Measurements from ENCODE around the gene CEP112.

DNA sequence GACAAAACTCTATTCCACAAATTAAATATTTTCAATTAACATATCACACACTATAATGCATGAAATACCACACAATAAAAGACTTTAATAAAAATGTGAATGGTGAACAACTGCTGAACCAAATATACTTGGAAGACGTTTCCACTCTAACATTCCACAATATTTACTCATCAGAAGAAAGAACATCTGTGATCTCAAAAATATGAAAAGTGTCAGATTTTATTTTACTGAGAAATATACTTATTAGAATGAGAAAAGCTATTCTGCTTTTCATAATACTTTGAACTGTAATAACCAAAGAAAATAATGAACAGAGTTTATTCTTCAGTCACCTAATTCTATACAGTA, 448.7 kb downstream of the CEP112 start:
- TF ChIP-seq POLR2A (IDR thresholded peaks at IDR 0.05; ENCODE audit: low read length) = no peak
- TF ChIP-seq GATA1 (IDR thresholded peaks at IDR 0.05; ENCODE audit: low read depth, low read length) = no peak

Data from erythroblast (primary cell).